Measurements from ENCODE around the gene SHROOM3.

Gene SHROOM3

GRCh38 chr4:76434901-76435527 lies at the start of gene SHROOM3:
SHROOM3 (plus strand) TSS chr4:76435229; CDS start chr4:76436053, 824 bp downstream.
- Histone ChIP-seq H3K9me3 (ENCODE audit: control insufficient read depth, insufficient read depth, low read length) (no peaks in the 10 kb centered on the region), H3K27me3 (ENCODE audit: control insufficient read depth, insufficient read depth, low read length) (no peaks in the 10 kb centered on the region), H3K36me3 (ENCODE audit: control insufficient read depth, insufficient read depth, low read length) (no peaks in the 10 kb centered on the region), H3K27ac (ENCODE audit: low read length) (no peak within 1 kb of the TSS), H3K4me3 (ENCODE audit: low read length) (peak within 1 kb of the TSS; percentile 10; the same call in 1 of the 2 replicates), H3K4me1 (ENCODE audit: control insufficient read depth, insufficient read depth, low read length) (peaks cover 3% of the 10 kb centered on the region; the same call in 1 of the 2 replicates)
- no peak for DNase-seq (ENCODE audit: low read depth, low spot score)
- no CpG with 5 or more reads among the region's 9 CpGs for whole genome bisulfite sequencing (ENCODE audit: insufficient coverage, insufficient read length)

GRCh38 chr4:76385974-76386373 lies 49.1 kb upstream of the SHROOM3 start:
- no CpG with 5 or more reads among the region's 6 CpGs for WGBS (ENCODE audit: insufficient coverage, insufficient read length)

GRCh38 chr4:76386566-76387305 lies 48.3 kb upstream of the SHROOM3 start:
- no peaks in the 10 kb centered on the region for H3K36me3 ChIP-seq (ENCODE audit: control insufficient read depth, insufficient read depth, low read length)
- no peaks in the 10 kb centered on the region for H3K27me3 ChIP-seq (ENCODE audit: control insufficient read depth, insufficient read depth, low read length)
- DNase-seq (ENCODE audit: low read depth, low spot score): no peak
- peaks cover 3% of the 10 kb centered on the region; the same call in 1 of the 2 replicates for H3K4me1 ChIP-seq (ENCODE audit: control insufficient read depth, insufficient read depth, low read length)
- H3K9me3 ChIP-seq (ENCODE audit: control insufficient read depth, insufficient read depth, low read length): no peaks in the 10 kb centered on the region
- WGBS (ENCODE audit: insufficient coverage, insufficient read length): no CpG with 5 or more reads among the region's 6 CpGs
- no peak overlapping the region for H3K27ac ChIP-seq (ENCODE audit: low read length)
- H3K4me3 ChIP-seq (ENCODE audit: low read length): no peak overlapping the region

More at GRCh38 chr4:76385974-76386373, 49.1 kb upstream of the SHROOM3 start:
- Histone ChIP-seq H3K4me1 (ENCODE audit: control insufficient read depth, insufficient read depth, low read length) (peaks cover 3% of the 10 kb centered on the region; the same call in 1 of the 2 replicates), H3K9me3 (ENCODE audit: control insufficient read depth, insufficient read depth, low read length) (no peaks in the 10 kb centered on the region), H3K27me3 (ENCODE audit: control insufficient read depth, insufficient read depth, low read length) (no peaks in the 10 kb centered on the region), H3K36me3 (ENCODE audit: control insufficient read depth, insufficient read depth, low read length) (no peaks in the 10 kb centered on the region), H3K4me3 (ENCODE audit: low read length) (no peak overlapping the region), H3K27ac (ENCODE audit: low read length) (no peak overlapping the region)
- no peak for DNase-seq (ENCODE audit: low read depth, low spot score)

- Histone ChIP-seq H3K27ac (ENCODE audit: low read length) (no peak overlapping the region), H3K36me3 (ENCODE audit: control insufficient read depth, insufficient read depth, low read length) (no peaks in the 10 kb centered on the region), H3K27me3 (ENCODE audit: control insufficient read depth, insufficient read depth, low read length) (no peaks in the 10 kb centered on the region), H3K4me3 (ENCODE audit: low read length) (no peak overlapping the region), H3K9me3 (ENCODE audit: control insufficient read depth, insufficient read depth, low read length) (no peaks in the 10 kb centered on the region), H3K4me1 (ENCODE audit: control insufficient read depth, insufficient read depth, low read length) (peaks cover 2% of the 10 kb centered on the region; the same call in 1 of the 2 replicates)
- no CpG with 5 or more reads among the region's 3 CpGs for WGBS (ENCODE audit: insufficient coverage, insufficient read length)
- no peak for DNase-seq (ENCODE audit: low read depth, low spot score)
Measured at GRCh38 chr4:76388160-76388908, 46.7 kb upstream of the SHROOM3 start.

GRCh38 chr4:76401654-76402053 lies 33.4 kb upstream of the SHROOM3 start:
- no peaks in the 10 kb centered on the region for H3K4me1 ChIP-seq (ENCODE audit: control insufficient read depth, insufficient read depth, low read length)
- H3K27ac ChIP-seq (ENCODE audit: low read length): no peak overlapping the region
- no peak for DNase-seq (ENCODE audit: low read depth, low spot score)
- WGBS (ENCODE audit: insufficient coverage, insufficient read length): no CpG with 5 or more reads among the region's 3 CpGs
- no peak overlapping the region for H3K4me3 ChIP-seq (ENCODE audit: low read length)
- no peaks in the 10 kb centered on the region for H3K27me3 ChIP-seq (ENCODE audit: control insufficient read depth, insufficient read depth, low read length)
- no peaks in the 10 kb centered on the region for H3K9me3 ChIP-seq (ENCODE audit: control insufficient read depth, insufficient read depth, low read length)
- no peaks in the 10 kb centered on the region for H3K36me3 ChIP-seq (ENCODE audit: control insufficient read depth, insufficient read depth, low read length)

- no CpG with 5 or more reads among the region's 5 CpGs for WGBS (ENCODE audit: insufficient coverage, insufficient read length)
- Histone ChIP-seq H3K27ac (ENCODE audit: low read length) (no peak overlapping the region), H3K36me3 (ENCODE audit: control insufficient read depth, insufficient read depth, low read length) (no peaks in the 10 kb centered on the region), H3K9me3 (ENCODE audit: control insufficient read depth, insufficient read depth, low read length) (no peaks in the 10 kb centered on the region), H3K27me3 (ENCODE audit: control insufficient read depth, insufficient read depth, low read length) (no peaks in the 10 kb centered on the region), H3K4me1 (ENCODE audit: control insufficient read depth, insufficient read depth, low read length) (no peaks in the 10 kb centered on the region), H3K4me3 (ENCODE audit: low read length) (no peak overlapping the region)
- no peak for DNase-seq (ENCODE audit: low read depth, low spot score)
Measured at GRCh38 chr4:76406081-76406480, 28.9 kb upstream of the SHROOM3 start.

- WGBS (ENCODE audit: insufficient coverage, insufficient read length): no CpG with 5 or more reads among the region's 5 CpGs
- no peaks in the 10 kb centered on the region for H3K4me1 ChIP-seq (ENCODE audit: control insufficient read depth, insufficient read depth, low read length)
- no peak for DNase-seq (ENCODE audit: low read depth, low spot score)
- no peak overlapping the region for H3K4me3 ChIP-seq (ENCODE audit: low read length)
- no peaks in the 10 kb centered on the region for H3K36me3 ChIP-seq (ENCODE audit: control insufficient read depth, insufficient read depth, low read length)
- H3K9me3 ChIP-seq (ENCODE audit: control insufficient read depth, insufficient read depth, low read length): no peaks in the 10 kb centered on the region
- H3K27ac ChIP-seq (ENCODE audit: low read length): no peak overlapping the region
- H3K27me3 ChIP-seq (ENCODE audit: control insufficient read depth, insufficient read depth, low read length): no peaks in the 10 kb centered on the region
Measured at GRCh38 chr4:76407440-76408119, 27.4 kb upstream of the SHROOM3 start.

GRCh38 chr4:76410636-76411035 lies 24.4 kb upstream of the SHROOM3 start:
- Histone ChIP-seq H3K36me3 (ENCODE audit: control insufficient read depth, insufficient read depth, low read length) (no peaks in the 10 kb centered on the region), H3K4me1 (ENCODE audit: control insufficient read depth, insufficient read depth, low read length) (no peaks in the 10 kb centered on the region), H3K27ac (ENCODE audit: low read length) (no peak overlapping the region), H3K4me3 (ENCODE audit: low read length) (no peak overlapping the region), H3K27me3 (ENCODE audit: control insufficient read depth, insufficient read depth, low read length) (no peaks in the 10 kb centered on the region), H3K9me3 (ENCODE audit: control insufficient read depth, insufficient read depth, low read length) (no peaks in the 10 kb centered on the region)
- no CpG with 5 or more reads among the region's 3 CpGs for WGBS (ENCODE audit: insufficient coverage, insufficient read length)
- no peak for DNase-seq (ENCODE audit: low read depth, low spot score)

- no peak for DNase-seq (ENCODE audit: low read depth, low spot score)
- no peaks in the 10 kb centered on the region for H3K4me1 ChIP-seq (ENCODE audit: control insufficient read depth, insufficient read depth, low read length)
- H3K9me3 ChIP-seq (ENCODE audit: control insufficient read depth, insufficient read depth, low read length): no peaks in the 10 kb centered on the region
- H3K36me3 ChIP-seq (ENCODE audit: control insufficient read depth, insufficient read depth, low read length): no peaks in the 10 kb centered on the region
- H3K4me3 ChIP-seq (ENCODE audit: low read length): no peak overlapping the region
- no CpG with 5 or more reads among the region's 18 CpGs for WGBS (ENCODE audit: insufficient coverage, insufficient read length)
- no peaks in the 10 kb centered on the region for H3K27me3 ChIP-seq (ENCODE audit: control insufficient read depth, insufficient read depth, low read length)
- H3K27ac ChIP-seq (ENCODE audit: low read length): no peak overlapping the region
Measured at GRCh38 chr4:76420188-76420761, 14.8 kb upstream of the SHROOM3 start.
